ENCODE results near the gene TSFM. TPM values are rescaled to one million over a fixed set of nuclear protein-coding genes. Genes with fewer than 3 reads are reported as not detected.

The TSFM gene
- total and polyA plus RNA-seq, 2 of the 4 experiments (the other 2 are of a cell fraction), result 11.5 to 14.0 TPM

- ChIA-PET POLR2A (ENCODE audit: unreplicated experiment) (no interaction called here), CTCF (interaction anchor here (1.6 kb wide), 1 partner anchor 15 kb away, joined by 5 read pairs; no protein-coding TSS in a partner anchor)
- H2BK120ac ChIP-seq (ENCODE audit: low read depth, low read length), result no peak overlapping the region
- H3K4me2 ChIP-seq (ENCODE audit: low read depth, low read length), result no peak overlapping the region
- BruUV-seq (replicated peaks), result no TSS peak
- no peaks in the 10 kb centered on the region for H3K27me3 ChIP-seq (ENCODE audit: control insufficient read depth, insufficient read depth, low read length)
- H4K91ac ChIP-seq (ENCODE audit: insufficient read depth, low read depth, low read length), result no peak overlapping the region
- in situ Hi-C loops (cut with MboI; ENCODE audit: low sequenced_read_pairs), result no loop called here
- no peak overlapping the region for H3K27ac ChIP-seq (ENCODE audit: insufficient read depth, low read length)
- no peak for ATAC-seq (ENCODE audit: low read depth)
- H3K4me1 ChIP-seq (ENCODE audit: control insufficient read depth, insufficient read depth, low read length), result no peaks in the 10 kb centered on the region; the same call in 1 of the 2 replicates
- no peaks in the 10 kb centered on the region for H3K9me3 ChIP-seq (ENCODE audit: control insufficient read depth, insufficient read depth, low read length)
- H2AFZ ChIP-seq (replicated peaks; ENCODE audit: low read length, poor library complexity), result no peak overlapping the region
- H2BK15ac ChIP-seq (ENCODE audit: low read depth, low read length), result no peak overlapping the region
- H3K4me3 ChIP-seq (ENCODE audit: insufficient read depth, low read depth, low read length), result no peak overlapping the region
- peaks cover 12% of the 10 kb centered on the region for H3K9me1 ChIP-seq (ENCODE audit: insufficient read depth, low read length)
- no peak overlapping the region for H2AK9ac ChIP-seq (replicated peaks; ENCODE audit: low read depth, low read length, poor library complexity)
- dilution Hi-C loops (cut with HindIII; ENCODE audit: low sequenced_read_pairs, unreplicated experiment), result no loop called here
- H4K5ac ChIP-seq (ENCODE audit: low read depth, low read length), result no peak overlapping the region
- H2AK5ac ChIP-seq (ENCODE audit: low read depth, low read length), result no peak overlapping the region
- H3K79me1 ChIP-seq (ENCODE audit: low read depth in 1 of 2, low read length in 2 of 2), result peaks cover 1 to 21% of the 10 kb centered on the region in 2 experiments; a peak in 2 of 4 replicates
- no peak overlapping the region for H2BK20ac ChIP-seq (ENCODE audit: low read depth, low read length)
- no peak overlapping the region for H3K4ac ChIP-seq (ENCODE audit: low read depth, low read length)
- no peak overlapping the region for H3K14ac ChIP-seq (replicated peaks; ENCODE audit: low read depth, low read length)
- intact Hi-C loops (cut with micrococcal nuclease), result no loop called here
- peaks cover 8% of the 10 kb centered on the region; the same call in 1 of the 2 replicates for H4K20me1 ChIP-seq (ENCODE audit: insufficient read depth, low read length)
- no peak overlapping the region for H2BK5ac ChIP-seq (ENCODE audit: low read depth, low read length, poor library complexity, severe bottlenecking)
- H4K8ac ChIP-seq (ENCODE audit: low read depth in 2 of 2, low read length in 2 of 2), result no peak overlapping the region
- no peak overlapping the region for H3K56ac ChIP-seq (ENCODE audit: extremely low read depth, insufficient read depth, low read length)
- no peak for DNase-seq
- H3K36me3 ChIP-seq (ENCODE audit: control insufficient read depth, insufficient read depth, low read length), result peaks cover 45% of the 10 kb centered on the region
- TF ChIP-seq MAZ (IDR thresholded peaks at IDR 0.05; ENCODE audit: borderline replicate concordance, low read depth, low read length) (no peak), POLR2A (IDR thresholded peaks at IDR 0.05; ENCODE audit: low read depth, low read length) (no peak), RAD21 (IDR thresholded peaks at IDR 0.05; ENCODE audit: low read length) (no peak), RCOR1 (IDR thresholded peaks at IDR 0.05; ENCODE audit: insufficient replicate concordance, low read length) (no peak), USF2 (IDR thresholded peaks at IDR 0.05; ENCODE audit: low read depth, low read length) (no peak), NFE2L2 (IDR thresholded peaks at IDR 0.05; ENCODE audit: low read depth, low read length) (no peak), BHLHE40 (IDR thresholded peaks at IDR 0.05; ENCODE audit: low read depth, low read length) (no peak), ELK1 (IDR thresholded peaks at IDR 0.05; ENCODE audit: borderline replicate concordance, low read depth, low read length) (no peak), SMC3 (IDR thresholded peaks at IDR 0.05; ENCODE audit: low read depth, low read length) (no peak), MXI1 (IDR thresholded peaks at IDR 0.05; ENCODE audit: borderline replicate concordance, low read depth, low read length) (no peak), RFX5 (IDR thresholded peaks at IDR 0.05; ENCODE audit: low read depth, low read length) (no peak), MAFK (IDR thresholded peaks at IDR 0.05; ENCODE audit: low read depth, low read length) (no peak), CEBPB (IDR thresholded peaks at IDR 0.05; ENCODE audit: low read depth, low read length) (no peak)
- TF ChIP-seq, protein P1, sequence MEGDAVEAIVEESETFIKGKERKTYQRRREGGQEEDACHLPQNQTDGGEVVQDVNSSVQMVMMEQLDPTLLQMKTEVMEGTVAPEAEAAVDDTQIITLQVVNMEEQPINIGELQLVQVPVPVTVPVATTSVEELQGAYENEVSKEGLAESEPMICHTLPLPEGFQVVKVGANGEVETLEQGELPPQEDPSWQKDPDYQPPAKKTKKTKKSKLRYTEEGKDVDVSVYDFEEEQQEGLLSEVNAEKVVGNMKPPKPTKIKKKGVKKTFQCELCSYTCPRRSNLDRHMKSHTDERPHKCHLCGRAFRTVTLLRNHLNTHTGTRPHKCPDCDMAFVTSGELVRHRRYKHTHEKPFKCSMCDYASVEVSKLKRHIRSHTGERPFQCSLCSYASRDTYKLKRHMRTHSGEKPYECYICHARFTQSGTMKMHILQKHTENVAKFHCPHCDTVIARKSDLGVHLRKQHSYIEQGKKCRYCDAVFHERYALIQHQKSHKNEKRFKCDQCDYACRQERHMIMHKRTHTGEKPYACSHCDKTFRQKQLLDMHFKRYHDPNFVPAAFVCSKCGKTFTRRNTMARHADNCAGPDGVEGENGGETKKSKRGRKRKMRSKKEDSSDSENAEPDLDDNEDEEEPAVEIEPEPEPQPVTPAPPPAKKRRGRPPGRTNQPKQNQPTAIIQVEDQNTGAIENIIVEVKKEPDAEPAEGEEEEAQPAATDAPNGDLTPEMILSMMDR (conservative IDR thresholded peaks at IDR 0.05; ENCODE audit: low read depth, low read length), result no peak
- 97% methylated on average over 4 of the region's 8 CpGs; no CpG with 5 or more reads in 1 of the 2 experiments for WGBS, 2 experiments (ENCODE audit: extremely low coverage in 2 of 2, insufficient read length in 1 of 2)
- H3K18ac ChIP-seq (ENCODE audit: low read depth, low read length), result no peak overlapping the region
- no peak overlapping the region for H3K23ac ChIP-seq (ENCODE audit: low read depth, low read length)
- H3K9ac ChIP-seq (ENCODE audit: low read depth, low read length), result no peak overlapping the region
Observed at GRCh38 chr12:57817261-57817989, 34.8 kb downstream of the TSFM start.
